Measurements from ENCODE around the gene MERTK. TPM values are rescaled to one million over a fixed set of nuclear protein-coding genes. Genes with fewer than 3 reads are reported as not detected.
A peak's percentile ranks its signal among the peaks of the same experiment; 100 is the strongest.

Gene MERTK
- total and polyA plus RNA-seq, 2 of the 13 experiments (the other 11 are each of a cell fraction or from before 2014, with no cell fraction given), result 37.3 to 44.7 TPM

GRCh38 chr2:111919794-111920608 lies 21.6 kb downstream of the MERTK start (continued):
- TF ChIP-seq PHF20 (CRISPR knock-in tag; IDR thresholded peaks at IDR 0.05) (0 out of 2 replicates have a peak, but pooled peaks have one; percentile 31), ETV5 (CRISPR knock-in tag; IDR thresholded peaks at IDR 0.05; ENCODE audit: borderline replicate concordance) (peak; percentile 79; the same call in 1 of the 2 replicates), ZNF430 (CRISPR knock-in tag; IDR thresholded peaks at IDR 0.05) (0 out of 2 replicates have a peak, but pooled peaks have one; percentile 22), SSRP1 (CRISPR knock-in tag; IDR thresholded peaks at IDR 0.05) (no peak), ZBTB33 (CRISPR knock-in tag; IDR thresholded peaks at IDR 0.05) (0 out of 2 replicates have a peak, but pooled peaks have one; percentile 52), HNF4A (CRISPR knock-in tag; IDR thresholded peaks at IDR 0.05) (peak; percentile 78), PHF5A (CRISPR knock-in tag; IDR thresholded peaks at IDR 0.05; ENCODE audit: low read depth, unreplicated experiment) (peak; percentile 95), ISL2 (CRISPR knock-in tag; IDR thresholded peaks at IDR 0.05) (peak; percentile 86), ZNF83 (CRISPR knock-in tag; IDR thresholded peaks at IDR 0.05; ENCODE audit: borderline replicate concordance) (0 out of 2 replicates have a peak, but pooled peaks have one; percentile 52), HNF4G (IDR thresholded peaks at IDR 0.05; ENCODE audit: borderline replicate concordance, low read depth, low read length) (peak; percentile 4; the same call in 1 of the 2 replicates), HNF4G (CRISPR knock-in tag; IDR thresholded peaks at IDR 0.05; ENCODE audit: borderline replicate concordance, low read depth) (no peak; the same call in 1 of the 2 replicates), NBN (conservative IDR thresholded peaks at IDR 0.05) (no peak), ZNF816 (CRISPR knock-in tag; IDR thresholded peaks at IDR 0.05; ENCODE audit: borderline replicate concordance) (0 out of 2 replicates have a peak, but pooled peaks have one; percentile 20), FOSL2 (CRISPR knock-in tag; IDR thresholded peaks at IDR 0.05) (peak; percentile 82), ZNF256 (CRISPR knock-in tag; conservative IDR thresholded peaks at IDR 0.05) (0 out of 2 replicates have a peak, but pooled peaks have one; percentile 25), THYN1 (CRISPR knock-in tag; IDR thresholded peaks at IDR 0.05; ENCODE audit: borderline replicate concordance, low read depth) (no peak), NFYB (CRISPR knock-in tag; IDR thresholded peaks at IDR 0.05) (peak; percentile 47), ZBTB43 (CRISPR knock-in tag; conservative IDR thresholded peaks at IDR 0.05) (peak; percentile 68; the same call in 1 of the 2 replicates), KAT8 (CRISPR knock-in tag; IDR thresholded peaks at IDR 0.05) (peak; percentile 85), ZNF660 (CRISPR knock-in tag; IDR thresholded peaks at IDR 0.05; ENCODE audit: borderline replicate concordance, low read depth) (no peak)
- TF ChIP-seq, protein P1, sequence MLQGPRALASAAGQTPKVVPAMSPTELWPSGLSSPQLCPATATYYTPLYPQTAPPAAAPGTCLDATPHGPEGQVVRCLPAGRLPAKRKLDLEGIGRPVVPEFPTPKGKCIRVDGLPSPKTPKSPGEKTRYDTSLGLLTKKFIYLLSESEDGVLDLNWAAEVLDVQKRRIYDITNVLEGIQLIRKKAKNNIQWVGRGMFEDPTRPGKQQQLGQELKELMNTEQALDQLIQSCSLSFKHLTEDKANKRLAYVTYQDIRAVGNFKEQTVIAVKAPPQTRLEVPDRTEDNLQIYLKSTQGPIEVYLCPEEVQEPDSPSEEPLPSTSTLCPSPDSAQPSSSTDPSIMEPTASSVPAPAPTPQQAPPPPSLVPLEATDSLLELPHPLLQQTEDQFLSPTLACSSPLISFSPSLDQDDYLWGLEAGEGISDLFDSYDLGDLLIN (CRISPR knock-in tag; IDR thresholded peaks at IDR 0.05; ENCODE audit: borderline replicate concordance), result 0 out of 2 replicates have a peak, but pooled peaks have one; percentile 82
- TF ChIP-seq, protein P2, sequence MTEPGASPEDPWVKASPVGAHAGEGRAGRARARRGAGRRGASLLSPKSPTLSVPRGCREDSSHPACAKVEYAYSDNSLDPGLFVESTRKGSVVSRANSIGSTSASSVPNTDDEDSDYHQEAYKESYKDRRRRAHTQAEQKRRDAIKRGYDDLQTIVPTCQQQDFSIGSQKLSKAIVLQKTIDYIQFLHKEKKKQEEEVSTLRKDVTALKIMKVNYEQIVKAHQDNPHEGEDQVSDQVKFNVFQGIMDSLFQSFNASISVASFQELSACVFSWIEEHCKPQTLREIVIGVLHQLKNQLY (CRISPR knock-in tag; IDR thresholded peaks at IDR 0.05), result peak; percentile 81
